GM12801 (cell line): ENCODE results near the gene PFAS.

ENCODE experiments used
- CTCF ChIP-seq: IDR thresholded peaks from one replicate; pipeline ENCODE4 v1.5.1; 2011; ENCODE audit warnings: control low read depth; ENCODE audit not compliant: insufficient read length; ENCODE audit errors: extremely low read depth

PFAS gene

DNA sequence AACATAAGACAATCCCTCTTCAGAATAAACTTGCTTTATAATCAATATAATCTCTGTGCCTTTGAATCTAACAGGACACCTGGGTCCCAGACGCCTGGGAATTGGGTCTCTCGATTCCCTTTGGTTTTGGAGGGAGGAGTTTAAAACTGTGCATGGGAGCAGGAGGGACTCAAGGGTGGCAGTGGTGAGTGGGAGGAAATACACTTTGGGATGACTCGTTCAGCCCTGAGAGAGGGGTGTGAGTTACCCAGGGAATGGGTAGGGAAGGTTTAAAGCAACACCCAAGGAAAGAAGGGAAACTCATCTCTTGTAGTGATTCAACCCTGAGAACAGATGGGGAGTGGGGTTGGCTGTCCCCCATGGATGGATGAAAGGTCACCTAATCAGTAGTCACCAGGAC lies 41.0 kb downstream of the PFAS start:
- TF ChIP-seq CTCF: no peak

GRCh38 chr17:8292639-8293395 lies 43.7 kb downstream of the PFAS start:
- TF ChIP-seq CTCF: no peak

- TF ChIP-seq CTCF: no peak
Measured at GRCh38 chr17:8294361-8294760, 45.3 kb downstream of the PFAS start.

GRCh38 chr17:8294814-8295316 lies 45.8 kb downstream of the PFAS start:
- no peak for TF ChIP-seq CTCF

GRCh38 chr17:8300226-8300625 lies 51.1 kb downstream of the PFAS start:
- TF ChIP-seq CTCF: no peak

GRCh38 chr17:8300627-8301242 lies 51.6 kb downstream of the PFAS start:
- peak; percentile 41 for TF ChIP-seq CTCF

DNA sequence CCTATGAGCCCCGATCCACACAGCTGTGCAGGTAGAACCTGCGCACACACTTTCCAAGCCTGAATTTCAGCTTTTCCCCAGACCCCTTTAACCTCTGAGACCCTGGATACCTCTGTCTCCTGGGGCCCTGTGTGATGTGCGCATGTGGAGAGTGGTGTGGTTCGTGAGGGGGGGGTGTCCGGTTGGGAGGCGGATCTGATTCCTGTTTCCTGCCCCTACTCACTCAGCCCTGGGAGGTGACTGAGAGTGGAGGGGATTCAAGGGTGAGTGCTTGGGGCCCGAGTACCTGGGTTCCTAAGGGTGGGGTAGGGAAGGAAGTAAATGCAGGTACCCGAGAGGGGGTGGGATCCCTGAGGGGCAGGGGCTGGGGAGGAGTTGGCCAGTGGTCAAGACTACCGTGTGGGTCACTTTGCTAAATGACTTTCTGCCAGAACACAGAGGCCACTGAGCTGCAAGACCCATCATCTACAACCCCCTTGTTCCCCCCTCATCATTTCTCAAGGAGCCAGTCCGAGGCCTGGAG lies 61.6 kb downstream of the PFAS start:
- TF ChIP-seq CTCF: no peak
